ENCODE data around the gene YTHDC2.

The YTHDC2 gene

GRCh38 chr5:113513384-113514288 lies at the start of gene YTHDC2:
Gene YTHDC2, plus strand, starts transcription at chr5:113513694. Its CDS starts 202 bp downstream, at chr5:113513896.
- no peak for DNase-seq (ENCODE audit: low read depth)

DNA sequence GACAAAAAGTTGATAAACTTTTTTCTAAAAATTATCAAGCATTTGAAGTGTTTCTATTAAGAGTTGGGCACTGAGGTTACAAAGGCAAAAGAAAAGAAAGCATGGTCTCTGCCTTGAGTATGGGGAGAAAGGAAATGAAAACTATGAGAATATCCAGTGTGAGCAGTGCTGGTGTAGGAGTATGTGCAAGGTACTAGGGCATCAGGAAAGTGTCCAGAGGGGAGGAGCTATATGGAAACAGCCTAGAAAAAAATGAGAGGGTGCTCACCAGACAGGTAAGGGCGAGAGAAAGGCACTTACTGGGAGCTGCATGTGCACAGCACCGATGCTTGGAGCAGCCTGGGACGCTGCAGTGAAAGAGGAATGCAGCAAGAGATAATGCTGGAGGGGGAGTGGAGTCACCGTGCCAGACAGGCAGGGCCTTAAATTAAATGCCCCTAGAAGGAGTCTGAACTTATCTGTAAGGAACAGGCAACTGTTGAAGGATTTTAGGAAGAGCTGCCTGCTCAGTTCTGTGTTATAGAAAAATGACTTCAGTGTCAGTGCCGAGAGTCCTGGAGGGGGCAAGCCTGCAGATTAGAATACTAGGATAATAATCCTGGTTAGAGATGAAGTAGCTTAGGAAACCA lies 39.3 kb upstream of the YTHDC2 start:
- no peak for DNase-seq (ENCODE audit: low read depth)

- DNase-seq (ENCODE audit: low read depth), result no peak
Observed at GRCh38 chr5:113478691-113479090, 34.8 kb upstream of the YTHDC2 start.

- no peak for DNase-seq (ENCODE audit: low read depth)
Observed at GRCh38 chr5:113480243-113480642, 33.3 kb upstream of the YTHDC2 start.

DNA sequence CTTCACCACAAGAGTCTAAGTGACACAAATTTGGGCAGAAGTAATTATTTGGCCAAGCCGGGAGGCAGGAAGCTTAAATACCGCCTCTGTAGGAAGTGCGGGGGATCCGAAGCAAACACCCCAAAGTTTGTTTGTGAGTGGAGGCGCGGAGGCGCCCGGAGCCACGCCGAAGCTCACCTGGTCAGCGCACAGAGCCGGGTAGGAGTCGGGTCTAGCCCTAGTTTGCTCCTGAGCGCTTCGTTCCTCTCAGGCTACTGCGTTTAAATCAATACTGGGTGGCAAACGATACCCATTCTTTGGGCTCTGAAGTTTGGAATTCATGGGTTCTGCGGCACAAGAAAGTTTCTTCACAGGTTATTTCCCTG lies 26.1 kb upstream of the YTHDC2 start:
- DNase-seq (ENCODE audit: low read depth), result no peak

GRCh38 chr5:113487781-113488644 lies 25.5 kb upstream of the YTHDC2 start, which contains the start of gene MCC:
Gene MCC, minus strand, starts transcription at chr5:113488453.
- peak; percentile 62 for DNase-seq (ENCODE audit: low read depth)

DNA sequence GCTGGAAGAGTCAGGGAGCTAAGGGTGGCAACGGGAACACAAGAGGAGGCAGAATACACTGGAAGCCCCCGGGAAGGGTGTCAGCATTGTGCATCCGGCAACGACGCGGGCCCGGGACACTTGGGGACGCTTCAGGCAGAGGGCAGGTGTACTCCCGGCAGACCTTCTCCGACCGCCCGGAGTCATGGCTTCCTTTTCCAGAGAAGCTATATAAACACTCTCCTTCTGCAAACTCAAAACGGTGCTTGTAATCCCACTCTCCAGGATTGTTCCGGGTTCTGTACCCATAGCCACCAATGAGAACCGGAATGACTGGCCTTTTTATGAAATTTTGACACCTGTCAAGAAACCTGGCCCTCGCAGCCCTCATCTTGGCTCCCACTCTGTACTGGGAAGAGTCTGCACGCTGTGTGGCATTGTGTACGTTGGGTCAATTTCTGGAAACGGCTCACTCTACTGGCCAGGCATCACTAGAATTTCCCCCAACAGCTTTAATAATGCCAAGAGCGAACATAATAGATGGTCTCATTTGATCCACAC lies 24.8 kb upstream of the YTHDC2 start:
- DNase-seq (ENCODE audit: low read depth), result no peak

GRCh38 chr5:113489299-113489698 lies 24.2 kb upstream of the YTHDC2 start:
- peak; percentile 98 for DNase-seq (ENCODE audit: low read depth)

GRCh38 chr5:113490317-113490716 lies 23.2 kb upstream of the YTHDC2 start:
- no peak for DNase-seq (ENCODE audit: low read depth)

- DNase-seq (ENCODE audit: low read depth), result no peak
Observed at GRCh38 chr5:113491022-113491421, 22.5 kb upstream of the YTHDC2 start.

- DNase-seq (ENCODE audit: low read depth), result no peak
Observed at GRCh38 chr5:113493446-113493845, 20.0 kb upstream of the YTHDC2 start.

DNA sequence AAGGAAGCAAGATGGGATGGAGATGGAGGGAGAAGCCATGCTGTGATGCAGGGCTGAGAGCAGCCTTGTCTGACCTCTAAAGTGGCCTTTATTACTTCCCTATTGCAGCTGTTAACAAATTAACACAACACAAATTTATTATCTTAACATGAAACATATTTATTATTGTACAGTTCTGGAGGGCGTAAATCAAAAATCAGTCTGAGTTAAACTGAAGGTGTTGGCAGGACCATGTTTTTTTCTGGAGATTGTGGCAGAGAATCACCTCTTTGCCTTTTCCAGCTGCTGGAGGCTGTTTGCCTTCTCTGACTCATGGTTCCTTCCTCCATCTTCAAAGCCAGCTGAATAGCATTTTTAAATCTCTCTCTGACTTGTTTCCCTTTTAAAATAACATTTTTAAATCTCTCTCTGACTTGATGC lies 18.1 kb upstream of the YTHDC2 start:
- DNase-seq (ENCODE audit: low read depth), result no peak

- no peak for DNase-seq (ENCODE audit: low read depth)
Observed at GRCh38 chr5:113502073-113502472, 11.4 kb upstream of the YTHDC2 start.

DNA sequence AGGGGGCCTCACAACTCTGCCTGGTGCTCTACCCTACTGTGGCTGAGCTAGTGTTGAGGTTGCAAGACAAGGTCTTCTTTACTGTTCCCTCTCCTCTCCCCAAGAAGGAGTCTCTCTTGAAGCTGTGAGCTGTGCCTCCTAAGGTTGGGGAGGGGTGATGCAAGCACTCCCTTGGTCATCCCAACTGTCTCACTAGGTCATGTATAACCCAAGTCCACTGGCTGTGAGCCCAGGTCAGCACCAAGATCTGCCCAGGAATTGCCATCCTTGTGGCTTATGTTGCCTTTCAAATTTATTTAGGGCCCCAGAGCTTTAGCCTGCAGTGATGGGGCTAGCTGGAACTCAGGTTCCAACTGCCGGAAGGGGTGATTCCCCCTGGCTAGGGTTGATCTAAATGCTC lies 10.3 kb upstream of the YTHDC2 start:
- DNase-seq (ENCODE audit: low read depth), result no peak

- DNase-seq (ENCODE audit: low read depth), result no peak
Observed at GRCh38 chr5:113505181-113505580, 8.3 kb upstream of the YTHDC2 start.

GRCh38 chr5:113507601-113508000 lies 5.9 kb upstream of the YTHDC2 start:
- no peak for DNase-seq (ENCODE audit: low read depth)

GRCh38 chr5:113508756-113509155 lies 4.7 kb upstream of the YTHDC2 start:
- no peak for DNase-seq (ENCODE audit: low read depth)

DNA sequence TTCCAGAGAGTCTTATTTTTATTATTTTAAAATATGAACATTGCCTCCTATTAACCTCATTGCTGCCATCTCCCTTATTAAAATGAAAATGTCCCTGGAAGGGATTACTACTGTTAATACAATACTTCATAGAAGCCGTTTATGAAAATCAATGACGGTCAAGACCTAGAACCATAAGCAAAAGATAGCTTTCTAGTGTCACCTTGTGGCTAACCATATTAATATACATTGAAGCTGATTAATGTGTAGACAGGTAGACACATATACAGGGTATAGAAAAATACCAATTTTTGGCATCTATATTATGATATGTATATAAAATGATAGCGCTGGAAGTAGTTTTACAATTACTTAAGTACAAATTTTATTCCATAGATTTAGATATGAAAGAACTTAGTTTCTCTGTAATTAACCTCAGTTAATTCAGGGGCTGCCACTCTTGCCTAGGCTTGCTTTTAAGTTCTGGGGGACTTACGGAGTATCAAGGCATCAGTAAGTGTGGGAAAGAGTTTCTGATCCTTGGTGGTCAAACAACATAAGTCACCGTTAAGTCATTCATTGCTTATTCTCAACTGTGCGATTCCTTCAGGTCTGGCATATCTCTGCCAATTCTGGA lies 2.5 kb upstream of the YTHDC2 start:
- no peak for DNase-seq (ENCODE audit: low read depth)

- DNase-seq (ENCODE audit: low read depth), result no peak
Observed at GRCh38 chr5:113512341-113512740, 1.2 kb upstream of the YTHDC2 start.

DNA sequence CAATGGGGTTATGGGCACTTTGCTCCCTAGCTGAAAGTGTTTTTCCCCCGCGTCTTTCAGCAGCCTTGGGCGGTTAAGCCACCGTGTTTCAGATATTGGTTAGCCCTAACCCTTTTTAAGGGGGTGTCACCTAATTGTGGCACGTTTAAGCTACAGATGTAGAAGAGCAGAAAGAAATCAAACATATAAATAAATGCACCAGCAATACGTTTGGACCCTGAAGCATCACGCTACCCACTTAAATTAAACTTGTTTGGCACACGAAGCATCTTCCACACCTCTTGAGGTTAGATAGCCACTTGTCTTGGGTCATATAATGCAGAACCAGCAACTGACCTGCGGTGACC lies 768 bp downstream of the YTHDC2 start:
- DNase-seq (ENCODE audit: low read depth), result no peak

GRCh38 chr5:113518884-113519283 lies 5.4 kb downstream of the YTHDC2 start:
- no peak for DNase-seq (ENCODE audit: low read depth)

- DNase-seq (ENCODE audit: low read depth), result no peak
Observed at GRCh38 chr5:113519412-113519811, 5.9 kb downstream of the YTHDC2 start.
